ENCODE measurements around the gene EIF4EBP3. TPM values are rescaled to one million over a fixed set of nuclear protein-coding genes. Genes with fewer than 3 reads are reported as not detected.

The EIF4EBP3 gene
- total RNA-seq, result 1.6 and 2.2 TPM in 2 replicates

DNA sequence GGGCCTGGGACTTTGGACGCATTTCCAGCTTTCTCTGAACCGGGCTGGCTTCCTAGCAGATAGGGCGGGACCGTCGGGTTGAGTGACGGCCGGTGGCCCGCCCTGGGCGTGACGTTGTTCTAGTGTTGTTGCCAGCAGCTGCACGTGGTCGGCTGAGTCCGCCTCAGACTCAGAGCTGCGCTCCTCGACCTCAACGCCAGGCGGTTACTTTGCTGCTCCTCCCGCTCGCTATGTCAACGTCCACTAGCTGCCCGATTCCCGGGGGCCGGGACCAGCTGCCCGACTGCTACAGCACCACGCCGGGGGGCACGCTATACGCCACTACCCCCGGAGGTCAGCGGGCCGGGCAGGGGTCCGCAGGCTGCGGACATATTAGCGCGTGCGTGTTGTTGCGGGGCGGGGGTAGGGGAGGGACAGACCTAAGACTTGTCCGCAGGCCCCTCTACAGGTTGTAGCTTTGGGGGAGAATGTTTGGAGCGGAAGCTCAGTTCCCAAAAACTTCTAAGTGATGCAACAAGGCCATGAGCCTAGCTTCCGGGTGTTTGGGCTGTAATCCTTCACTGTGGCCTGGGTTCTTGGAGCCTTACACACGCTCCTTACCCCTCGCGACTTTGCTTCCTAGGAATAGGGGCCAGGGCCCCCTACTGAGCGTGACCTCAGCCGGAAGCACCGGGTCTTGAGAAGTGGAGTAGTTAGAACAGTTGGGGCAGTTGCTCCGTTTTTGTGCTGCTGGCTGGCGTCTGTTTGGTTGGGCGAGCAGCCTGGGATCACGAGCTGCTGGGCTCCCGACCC lies at the start of gene EIF4EBP3:
TSS of gene EIF4EBP3 (plus strand) at position 155 of the 792 bp plus-strand sequence. CDS start at position 231, 76 bp downstream.

GRCh38 chr5:140557136-140557805 lies 9.8 kb downstream of the EIF4EBP3 start, which contains the start of gene SRA1:
Gene SRA1, minus strand, starts transcription at chr5:140557473. Its CDS starts 21 bp downstream, at chr5:140557452.

DNA sequence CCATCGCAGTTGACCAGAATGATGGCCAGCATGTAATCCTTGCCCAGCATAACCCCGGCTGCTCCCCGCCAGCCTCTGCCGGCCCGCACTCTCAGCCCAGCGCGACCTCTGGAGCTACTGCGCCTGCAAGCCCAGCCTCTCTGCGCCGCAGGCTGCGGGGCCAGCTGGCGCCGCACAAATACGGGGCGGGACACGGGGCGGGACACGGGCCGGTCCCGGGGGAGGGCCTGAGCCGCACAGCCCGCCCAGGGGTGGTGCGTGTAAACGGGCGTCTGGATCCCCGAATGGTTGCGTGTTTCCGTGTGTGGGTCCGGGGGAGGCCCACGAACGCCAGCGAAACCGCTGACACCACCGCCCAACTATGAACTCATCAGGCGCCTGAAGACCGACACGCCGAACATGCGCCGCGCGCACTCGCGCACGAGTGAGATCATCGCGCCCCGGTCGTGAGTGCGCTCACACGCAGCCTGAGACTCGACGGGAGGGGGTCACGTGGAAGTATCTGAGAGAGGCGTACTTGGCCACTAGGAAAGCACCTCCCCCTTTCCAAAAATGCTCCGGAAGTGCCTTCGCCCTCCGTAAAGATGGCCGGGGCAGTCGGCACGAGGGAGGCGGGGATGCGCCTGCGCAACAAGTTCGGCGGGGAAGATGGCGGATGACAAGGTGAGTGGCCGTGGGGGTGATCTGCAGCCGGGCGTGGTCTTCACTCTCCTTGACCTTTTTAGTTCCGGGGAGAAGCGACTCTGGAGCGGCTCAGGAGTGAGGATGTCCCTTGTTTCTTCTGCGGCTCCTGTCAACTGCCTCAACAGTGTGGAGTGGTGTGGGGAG lies 16.9 kb downstream of the EIF4EBP3 start, which contains the start of the genes APBB3 and SLC35A4:
TSS of gene APBB3 (minus strand) at position 403 of the 828 bp plus-strand sequence. CDS start at position 50, 353 bp downstream.
TSS of gene SLC35A4 (plus strand) at position 633 of the 828 bp plus-strand sequence. CDS start 2,342 bp downstream, outside the sequence.

Other genes with a start within 250 kb of the EIF4EBP3 start
- gene PFDN1, start 244.6 kb upstream of the EIF4EBP3 start, total RNA-seq, result 49.8 and 54.5 TPM in 2 replicates
- 10.1 and 39.9 TPM in 2 replicates for gene HBEGF, start 201.1 kb upstream of the EIF4EBP3 start, total RNA-seq
- not detected in 2 replicates for gene SLC4A9, start 187.5 kb upstream of the EIF4EBP3 start, total RNA-seq
- 52.8 and 68.4 TPM in 2 replicates for gene ANKHD1, start 145.8 kb upstream of the EIF4EBP3 start, total RNA-seq
- gene SRA1, start 9.8 kb downstream of the EIF4EBP3 start, total RNA-seq, result 15.0 and 16.5 TPM in 2 replicates
- gene APBB3, start 16.9 kb downstream of the EIF4EBP3 start, total RNA-seq, result 5.1 and 6.2 TPM in 2 replicates
- gene SLC35A4, start 17.2 kb downstream of the EIF4EBP3 start, total RNA-seq, result 22.3 and 26.7 TPM in 2 replicates
- gene CD14, start 85.5 kb downstream of the EIF4EBP3 start, total RNA-seq, result 1.3 and 1.6 TPM in 2 replicates
- gene TMCO6, start 91.8 kb downstream of the EIF4EBP3 start, total RNA-seq, result 9.8 and 11.7 TPM in 2 replicates
- gene NDUFA2, start 100.0 kb downstream of the EIF4EBP3 start, total RNA-seq, result 53.3 and 90.9 TPM in 2 replicates
- 64.8 and 75.5 TPM in 2 replicates for gene IK, start 100.2 kb downstream of the EIF4EBP3 start, total RNA-seq
- gene WDR55, start 117.2 kb downstream of the EIF4EBP3 start, total RNA-seq, result 25.9 and 28.6 TPM in 2 replicates
- under 0.01 and 0.09 TPM in 2 replicates for gene DND1, start 125.9 kb downstream of the EIF4EBP3 start, total RNA-seq
- gene HARS1, start 143.7 kb downstream of the EIF4EBP3 start, total RNA-seq, result 39.4 and 52.8 TPM in 2 replicates
- gene HARS2, start 143.8 kb downstream of the EIF4EBP3 start, total RNA-seq, result 22.0 and 26.9 TPM in 2 replicates
- 41.0 and 58.4 TPM in 2 replicates for gene ZMAT2, start 152.8 kb downstream of the EIF4EBP3 start, total RNA-seq
- under 0.01 and 0.09 TPM in 2 replicates for gene PCDHA1, start 238.5 kb downstream of the EIF4EBP3 start, total RNA-seq
- under 0.01 TPM in 1 of 2 replicates, not detected in the other for gene PCDHA2, start 247.2 kb downstream of the EIF4EBP3 start, total RNA-seq